ENCODE results near the gene COL5A1.

Gene COL5A1

DNA sequence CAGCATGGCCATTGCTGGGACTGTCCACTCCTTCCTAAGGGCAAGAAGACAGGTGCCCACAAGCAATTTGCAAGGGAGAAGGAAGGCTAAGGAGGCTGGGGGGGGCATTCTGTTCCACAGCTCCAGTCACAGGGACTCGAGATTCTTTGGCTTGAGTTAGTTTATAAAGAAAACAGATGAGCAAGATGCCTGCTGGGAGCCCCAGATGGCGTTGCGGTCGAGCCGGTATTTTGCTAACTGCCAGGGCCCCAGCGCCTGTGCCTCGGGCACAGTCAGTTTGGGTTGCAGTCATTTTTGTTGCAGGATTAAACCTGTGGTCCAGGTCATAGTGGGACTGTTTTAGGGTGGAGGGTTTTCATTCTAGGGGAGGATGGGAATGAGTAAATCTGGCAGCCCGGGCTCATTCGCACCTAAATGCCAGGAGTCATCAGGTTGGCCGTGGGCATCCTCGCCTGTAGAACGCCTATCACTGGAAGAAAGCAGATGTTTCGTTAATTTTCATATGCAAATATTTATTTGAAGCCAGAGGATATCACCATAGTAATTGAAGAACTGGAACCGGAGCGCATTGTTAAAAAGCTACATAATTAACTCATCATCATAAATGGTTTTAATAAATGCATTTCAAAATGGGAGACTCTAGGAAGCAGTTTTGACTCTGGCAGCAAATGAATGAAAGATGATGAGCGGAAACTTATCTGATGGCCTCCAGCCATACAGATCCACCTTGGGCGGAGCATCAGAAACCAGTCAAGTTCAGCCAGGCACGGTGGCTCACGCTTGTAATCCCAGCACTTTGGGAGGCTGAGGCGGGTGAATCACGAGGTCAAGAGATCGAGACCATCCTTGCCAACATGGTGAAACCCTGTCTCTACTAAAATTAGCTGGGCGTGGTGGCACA lies 151.9 kb downstream of the COL5A1 start:
- TF ChIP-seq YY1 (IDR thresholded peaks at IDR 0.05; ENCODE audit: insufficient read depth, insufficient read length) (no peak), SUZ12 (IDR thresholded peaks at IDR 0.05; ENCODE audit: extremely low read depth, insufficient read depth, insufficient read length) (no peak), ZNF274 (IDR thresholded peaks at IDR 0.05; ENCODE audit: low read depth, low read length) (no peak)
- no peak for DNase-seq (ENCODE audit: low read depth, low spot score)
- peaks cover 72% of the 10 kb centered on the region for H3K36me3 ChIP-seq (ENCODE audit: insufficient read depth, insufficient read length, low read length)
- H3K4me1 ChIP-seq (ENCODE audit: insufficient read depth, insufficient read length), result peaks cover 9% of the 10 kb centered on the region
- H3K9ac ChIP-seq (ENCODE audit: insufficient read length, low read depth), result no peak overlapping the region
- no peaks in the 10 kb centered on the region for H3K27me3 ChIP-seq (ENCODE audit: insufficient read depth, insufficient read length)
- H3K4me3 ChIP-seq (ENCODE audit: insufficient read length, low read depth), result no peak overlapping the region
- no peaks in the 10 kb centered on the region for H3K9me3 ChIP-seq (ENCODE audit: insufficient read depth, low read length)

DNA sequence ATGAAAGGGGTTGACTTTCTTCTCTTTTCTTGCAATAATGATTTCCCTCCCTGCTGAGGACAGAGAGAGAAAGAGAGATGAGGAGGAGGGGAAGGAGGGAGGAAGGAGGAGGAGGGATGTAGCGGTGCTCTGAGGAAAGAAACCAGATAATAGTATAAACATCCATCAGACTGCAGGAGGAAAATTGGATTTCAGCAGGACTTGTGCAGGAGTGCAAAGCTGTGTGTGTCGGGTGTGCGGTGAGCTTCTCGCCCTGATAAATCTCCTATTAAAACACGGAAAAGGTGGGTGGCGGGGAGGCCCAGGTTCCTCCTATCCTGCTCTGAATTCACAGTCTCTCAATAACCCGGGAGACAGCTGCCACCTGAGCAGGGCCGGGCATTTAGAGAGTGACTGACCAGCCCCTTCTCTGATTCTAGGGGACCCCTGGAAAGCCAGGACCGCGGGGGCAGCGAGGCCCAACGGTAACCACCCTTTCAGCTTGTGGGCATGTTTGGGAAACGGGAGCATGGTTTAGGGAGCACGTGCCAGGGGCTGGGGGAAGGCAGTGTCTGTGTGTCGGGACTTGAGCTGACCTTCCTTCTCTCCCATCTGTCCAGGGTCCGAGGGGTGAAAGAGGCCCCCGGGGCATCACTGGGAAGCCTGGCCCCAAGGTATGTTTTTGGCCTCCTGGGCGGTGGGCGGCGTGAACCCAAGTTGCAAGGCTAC lies 153.2 kb downstream of the COL5A1 start:
- Histone ChIP-seq H3K27me3 (ENCODE audit: insufficient read depth, insufficient read length) (no peaks in the 10 kb centered on the region), H3K36me3 (ENCODE audit: insufficient read depth, insufficient read length, low read length) (peaks cover 76% of the 10 kb centered on the region)
- TF ChIP-seq SUZ12 (IDR thresholded peaks at IDR 0.05; ENCODE audit: extremely low read depth, insufficient read depth, insufficient read length) (no peak), YY1 (IDR thresholded peaks at IDR 0.05; ENCODE audit: insufficient read depth, insufficient read length) (no peak), ZNF274 (IDR thresholded peaks at IDR 0.05; ENCODE audit: low read depth, low read length) (no peak)

DNA sequence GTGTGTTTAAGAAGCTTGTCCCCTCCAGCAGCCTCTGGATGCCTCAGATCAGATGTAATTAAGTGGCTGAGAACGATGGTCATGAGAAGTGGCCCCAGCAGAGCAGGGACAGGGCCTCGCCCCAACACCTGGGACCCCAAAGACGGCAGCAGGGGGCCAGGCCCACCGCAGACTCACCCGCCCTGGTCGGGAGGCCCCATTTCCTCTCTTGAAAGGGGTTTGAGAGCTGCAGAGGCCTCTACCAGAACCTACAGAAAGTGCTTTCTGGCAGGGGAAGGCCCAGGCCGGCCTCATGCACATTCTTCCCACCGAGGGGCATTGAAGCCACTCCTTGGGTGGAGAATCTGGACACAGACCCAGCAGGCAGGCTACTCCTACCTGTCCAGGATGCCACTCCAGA lies 153.8 kb downstream of the COL5A1 start:
- DNase-seq (ENCODE audit: low read depth, low spot score), result no peak
- H3K9ac ChIP-seq (ENCODE audit: insufficient read length, low read depth), result no peak overlapping the region
- H3K27me3 ChIP-seq (ENCODE audit: insufficient read depth, insufficient read length), result no peaks in the 10 kb centered on the region
- TF ChIP-seq SUZ12 (IDR thresholded peaks at IDR 0.05; ENCODE audit: extremely low read depth, insufficient read depth, insufficient read length) (no peak), YY1 (IDR thresholded peaks at IDR 0.05; ENCODE audit: insufficient read depth, insufficient read length) (no peak), ZNF274 (IDR thresholded peaks at IDR 0.05; ENCODE audit: low read depth, low read length) (no peak)
- H3K9me3 ChIP-seq (ENCODE audit: insufficient read depth, low read length), result no peaks in the 10 kb centered on the region
- peaks cover 78% of the 10 kb centered on the region for H3K36me3 ChIP-seq (ENCODE audit: insufficient read depth, insufficient read length, low read length)
- H3K4me3 ChIP-seq (ENCODE audit: insufficient read length, low read depth), result no peak overlapping the region
- H3K4me1 ChIP-seq (ENCODE audit: insufficient read depth, insufficient read length), result peaks cover 10% of the 10 kb centered on the region

More for the DNA sequence above, 153.2 kb downstream of the COL5A1 start:
- no peaks in the 10 kb centered on the region for H3K9me3 ChIP-seq (ENCODE audit: insufficient read depth, low read length)
- no peak for DNase-seq (ENCODE audit: low read depth, low spot score)
- peaks cover 11% of the 10 kb centered on the region for H3K4me1 ChIP-seq (ENCODE audit: insufficient read depth, insufficient read length)
- no peak overlapping the region for H3K4me3 ChIP-seq (ENCODE audit: insufficient read length, low read depth)
- no peak overlapping the region for H3K9ac ChIP-seq (ENCODE audit: insufficient read length, low read depth)

DNA sequence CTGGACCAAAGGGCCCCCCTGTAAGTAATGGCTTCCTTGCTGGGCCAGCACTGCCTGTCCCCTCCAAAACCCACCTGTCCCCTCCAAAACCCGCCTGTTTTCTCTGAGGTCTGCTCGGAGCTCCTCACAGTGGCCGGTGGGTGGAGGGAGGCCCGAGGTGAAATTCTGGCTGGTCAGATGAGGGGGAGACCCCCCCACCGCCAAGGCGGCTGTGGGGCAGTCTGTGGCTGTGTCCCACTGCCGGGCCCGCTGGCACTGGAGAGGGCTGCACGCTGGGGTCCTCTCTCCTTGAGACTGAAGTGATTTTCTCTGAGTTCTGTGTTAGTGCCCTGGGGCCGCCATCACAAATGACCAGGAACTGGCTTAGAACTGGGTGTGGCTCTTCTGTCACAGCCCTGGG lies 155.3 kb downstream of the COL5A1 start:
- H3K4me3 ChIP-seq (ENCODE audit: insufficient read length, low read depth), result no peak overlapping the region
- no peak for TF ChIP-seq SUZ12 (IDR thresholded peaks at IDR 0.05; ENCODE audit: extremely low read depth, insufficient read depth, insufficient read length)
- no peak for TF ChIP-seq YY1 (IDR thresholded peaks at IDR 0.05; ENCODE audit: insufficient read depth, insufficient read length)
- TF ChIP-seq ZNF274 (IDR thresholded peaks at IDR 0.05; ENCODE audit: low read depth, low read length), result no peak
- no peak overlapping the region for H3K9ac ChIP-seq (ENCODE audit: insufficient read length, low read depth)
- no peaks in the 10 kb centered on the region for H3K27me3 ChIP-seq (ENCODE audit: insufficient read depth, insufficient read length)
- peaks cover 74% of the 10 kb centered on the region for H3K36me3 ChIP-seq (ENCODE audit: insufficient read depth, insufficient read length, low read length)
- DNase-seq (ENCODE audit: low read depth, low spot score), result no peak
- H3K4me1 ChIP-seq (ENCODE audit: insufficient read depth, insufficient read length), result peaks cover 10% of the 10 kb centered on the region
- H3K9me3 ChIP-seq (ENCODE audit: insufficient read depth, low read length), result no peaks in the 10 kb centered on the region

DNA sequence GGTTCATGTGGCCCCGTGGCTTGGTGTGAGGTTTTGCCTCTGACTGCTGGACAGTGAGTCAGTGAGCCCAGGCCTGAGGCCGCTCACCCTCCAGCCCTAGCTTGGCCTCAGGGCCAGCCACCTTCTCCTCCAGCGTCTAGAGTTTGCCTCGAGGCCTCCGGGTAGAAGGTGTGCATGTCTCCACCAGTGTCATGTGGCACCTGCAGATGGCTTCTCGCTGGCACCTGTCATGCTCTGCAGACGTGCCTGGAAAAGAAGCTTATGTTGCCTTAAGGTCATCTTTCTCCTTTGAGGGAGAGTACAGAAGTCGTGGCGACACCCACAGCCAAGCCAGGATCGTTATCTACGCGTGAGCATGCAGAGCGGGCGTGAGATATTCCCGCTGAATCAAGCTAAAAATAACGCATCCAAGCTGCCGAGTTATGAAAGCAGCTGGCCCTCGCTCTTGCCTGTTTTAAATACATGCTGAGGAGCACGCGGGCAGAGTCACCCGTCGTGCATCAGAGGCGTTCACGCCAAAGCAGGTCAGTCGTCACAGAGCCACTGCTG lies 159.3 kb downstream of the COL5A1 start:
- DNase-seq (ENCODE audit: low read depth, low spot score), result no peak
- H3K36me3 ChIP-seq (ENCODE audit: insufficient read depth, insufficient read length, low read length), result peaks cover 83% of the 10 kb centered on the region

DNA sequence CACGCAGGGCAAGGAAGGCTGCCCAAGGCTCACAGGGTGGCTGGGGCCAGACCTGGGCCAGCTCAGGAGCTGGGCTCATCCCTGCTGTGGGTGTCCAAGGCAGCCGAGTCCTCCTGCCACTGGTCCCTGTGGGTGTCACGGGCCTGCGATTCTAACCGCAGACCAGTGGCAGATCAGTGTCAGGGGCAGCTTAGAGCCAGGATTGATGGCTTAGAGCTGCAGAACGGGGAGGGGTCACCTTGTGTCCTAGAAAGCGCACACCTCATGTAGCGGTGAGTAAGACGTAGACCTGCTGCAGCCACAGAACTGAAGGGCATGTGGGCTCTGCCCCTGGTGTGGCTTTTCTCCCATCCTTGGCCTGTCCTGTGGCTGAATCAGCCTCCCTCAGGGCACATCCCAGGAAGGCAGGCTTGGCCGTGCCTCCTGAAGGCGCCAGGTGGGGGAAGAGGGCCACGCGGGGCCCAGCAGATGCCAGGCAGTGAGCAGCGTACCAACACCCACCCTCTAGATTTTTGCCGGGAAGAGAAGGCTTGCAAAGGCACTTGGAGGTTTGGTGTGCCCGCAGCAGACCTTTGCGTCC lies 160.7 kb downstream of the COL5A1 start:
- no peak for DNase-seq (ENCODE audit: low read depth, low spot score)
- H3K36me3 ChIP-seq (ENCODE audit: insufficient read depth, insufficient read length, low read length), result peaks cover 80% of the 10 kb centered on the region
- H3K4me1 ChIP-seq (ENCODE audit: insufficient read depth, insufficient read length), result peaks cover 12% of the 10 kb centered on the region
- H3K4me3 ChIP-seq (ENCODE audit: insufficient read length, low read depth), result no peak overlapping the region
- no peaks in the 10 kb centered on the region for H3K9me3 ChIP-seq (ENCODE audit: insufficient read depth, low read length)
- no peak overlapping the region for H3K9ac ChIP-seq (ENCODE audit: insufficient read length, low read depth)
- TF ChIP-seq YY1 (IDR thresholded peaks at IDR 0.05; ENCODE audit: insufficient read depth, insufficient read length) (no peak), SUZ12 (IDR thresholded peaks at IDR 0.05; ENCODE audit: extremely low read depth, insufficient read depth, insufficient read length) (no peak), ZNF274 (IDR thresholded peaks at IDR 0.05; ENCODE audit: low read depth, low read length) (no peak)
- H3K27me3 ChIP-seq (ENCODE audit: insufficient read depth, insufficient read length), result no peaks in the 10 kb centered on the region

More for the DNA sequence above, 159.3 kb downstream of the COL5A1 start:
- H3K4me1 ChIP-seq (ENCODE audit: insufficient read depth, insufficient read length), result peaks cover 12% of the 10 kb centered on the region
- H3K9me3 ChIP-seq (ENCODE audit: insufficient read depth, low read length), result no peaks in the 10 kb centered on the region
- no peak overlapping the region for H3K4me3 ChIP-seq (ENCODE audit: insufficient read length, low read depth)
- H3K27me3 ChIP-seq (ENCODE audit: insufficient read depth, insufficient read length), result no peaks in the 10 kb centered on the region
- no peak overlapping the region for H3K9ac ChIP-seq (ENCODE audit: insufficient read length, low read depth)
- TF ChIP-seq SUZ12 (IDR thresholded peaks at IDR 0.05; ENCODE audit: extremely low read depth, insufficient read depth, insufficient read length), result no peak
- TF ChIP-seq ZNF274 (IDR thresholded peaks at IDR 0.05; ENCODE audit: low read depth, low read length), result no peak
- no peak for TF ChIP-seq YY1 (IDR thresholded peaks at IDR 0.05; ENCODE audit: insufficient read depth, insufficient read length)
